Muscle of back (tissue), 11 donors: Measurements from ENCODE around the gene CANX. TPM values are rescaled to one million over a fixed set of nuclear protein-coding genes. Genes with fewer than 3 reads are reported as not detected.

Experiments used
- DNase-seq, 3 donors: peaks; one replicate each; pipeline versions ENCODE4 v3.0.0 to v3.0.0-alpha.2; 2013
- polyA plus RNA-seq, 10 donors: library from polyadenylated mRNA; unstranded; fragments of 120-200 nt; gene quantifications; one replicate each; pipeline ENCODE4 v1.2.1, GENCODE V29; 2013; ENCODE audit not compliant: insufficient read length in 10 of 10

Gene CANX
- polyA plus RNA-seq, 10 donors: 192 to 285 (median 237) TPM

GRCh38 chr5:179774442-179774841, 75.7 kb downstream of the CANX start:
- no peak for DNase-seq

GRCh38 chr5:179776411-179776938, 77.7 kb downstream of the CANX start:
- DNase-seq: no peak

GRCh38 chr5:179777456-179777855, 78.7 kb downstream of the CANX start:
- DNase-seq: no peak

GRCh38 chr5:179777909-179778308, 79.1 kb downstream of the CANX start:
- no peak for DNase-seq

- no peak for DNase-seq
These were observed 79.8 kb downstream of the CANX start for GRCh38 chr5:179778591-179778990.

- no peak for DNase-seq
These were observed 81.1 kb downstream of the CANX start for GRCh38 chr5:179779826-179780225.

GRCh38 chr5:179780362-179780761, 81.6 kb downstream of the CANX start:
- DNase-seq: no peak

Other genes starting within 250 kb of the CANX start
- gene RUFY1, start 148.4 kb upstream of the CANX start, polyA plus RNA-seq: 10 to 100 TPM; 29.3 to 39.0 (median 34.6) TPM
- 100 to 1,000 TPM; 391 to 937 (median 609) TPM for gene HNRNPH1, start 75.3 kb upstream of the CANX start, polyA plus RNA-seq
- under 1 TPM in 7 of 10 donors, not detected in 3; 0.37 to 0.62 (median 0.48) TPM for gene CBY3, start 17.9 kb upstream of the CANX start, polyA plus RNA-seq
- gene MAML1, start 33.9 kb downstream of the CANX start, polyA plus RNA-seq: 10 to 100 TPM; 22.0 to 30.0 (median 25.1) TPM
- gene LTC4S, start 95.0 kb downstream of the CANX start, polyA plus RNA-seq: 1 to 10 TPM; 1.3 to 3.3 (median 2.2) TPM
- gene MGAT4B, start 107.9 kb downstream of the CANX start, polyA plus RNA-seq: 10 to 100 TPM; 51.0 to 85.6 (median 68.9) TPM
- gene SQSTM1, start 121.9 kb downstream of the CANX start, polyA plus RNA-seq: 10 to 100 TPM; 56.1 to 76.1 (median 61.2) TPM
- 10 to 100 TPM in 9 of 10 donors, 1 to 10 TPM in 1; 9.4 to 23.5 (median 15.0) TPM for gene MRNIP, start 159.8 kb downstream of the CANX start, polyA plus RNA-seq
- 10 to 100 TPM; 42.8 to 69.7 (median 56.2) TPM for gene TBC1D9B, start 208.9 kb downstream of the CANX start, polyA plus RNA-seq